Measurements from ENCODE around the gene HAUS3.

HAUS3 gene, protein sequence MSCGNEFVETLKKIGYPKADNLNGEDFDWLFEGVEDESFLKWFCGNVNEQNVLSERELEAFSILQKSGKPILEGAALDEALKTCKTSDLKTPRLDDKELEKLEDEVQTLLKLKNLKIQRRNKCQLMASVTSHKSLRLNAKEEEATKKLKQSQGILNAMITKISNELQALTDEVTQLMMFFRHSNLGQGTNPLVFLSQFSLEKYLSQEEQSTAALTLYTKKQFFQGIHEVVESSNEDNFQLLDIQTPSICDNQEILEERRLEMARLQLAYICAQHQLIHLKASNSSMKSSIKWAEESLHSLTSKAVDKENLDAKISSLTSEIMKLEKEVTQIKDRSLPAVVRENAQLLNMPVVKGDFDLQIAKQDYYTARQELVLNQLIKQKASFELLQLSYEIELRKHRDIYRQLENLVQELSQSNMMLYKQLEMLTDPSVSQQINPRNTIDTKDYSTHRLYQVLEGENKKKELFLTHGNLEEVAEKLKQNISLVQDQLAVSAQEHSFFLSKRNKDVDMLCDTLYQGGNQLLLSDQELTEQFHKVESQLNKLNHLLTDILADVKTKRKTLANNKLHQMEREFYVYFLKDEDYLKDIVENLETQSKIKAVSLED

GRCh38 chr4:2241410-2242353, at the start of gene HAUS3, which contains the start of gene POLN:
TSS of gene HAUS3 (minus strand) at chr4:2242121. CDS start at chr4:2240946, 1,175 bp downstream.
TSS of gene POLN (minus strand) at chr4:2242121. CDS start at chr4:2229231, 12,890 bp downstream.
- DNase-seq (ENCODE audit: low read depth), result peak; percentile 97

GRCh38 chr4:2290974-2291704, 49.2 kb upstream of the HAUS3 start:
- no peak for DNase-seq (ENCODE audit: low read depth)

DNA sequence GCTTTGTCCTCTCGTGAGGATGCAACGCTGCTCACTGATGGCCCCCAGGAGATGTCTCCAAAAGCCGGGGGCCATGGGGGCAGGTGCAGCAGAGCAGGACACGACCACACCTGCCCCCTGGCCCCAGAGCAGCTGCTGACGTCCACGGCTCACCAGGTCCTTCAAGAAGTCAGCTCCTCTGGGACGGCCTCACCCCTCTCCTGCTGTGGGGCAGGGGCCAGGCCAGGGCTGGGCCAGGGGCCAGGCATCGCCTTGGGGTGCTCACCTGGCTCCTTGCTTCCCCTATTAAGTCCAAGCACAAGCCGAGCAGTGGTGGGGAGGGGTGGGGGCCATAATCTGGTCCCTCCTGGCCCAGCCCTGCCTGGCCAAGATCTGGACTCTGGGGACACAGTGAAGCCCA, 48.6 kb upstream of the HAUS3 start:
- no peak for DNase-seq (ENCODE audit: low read depth)

DNA sequence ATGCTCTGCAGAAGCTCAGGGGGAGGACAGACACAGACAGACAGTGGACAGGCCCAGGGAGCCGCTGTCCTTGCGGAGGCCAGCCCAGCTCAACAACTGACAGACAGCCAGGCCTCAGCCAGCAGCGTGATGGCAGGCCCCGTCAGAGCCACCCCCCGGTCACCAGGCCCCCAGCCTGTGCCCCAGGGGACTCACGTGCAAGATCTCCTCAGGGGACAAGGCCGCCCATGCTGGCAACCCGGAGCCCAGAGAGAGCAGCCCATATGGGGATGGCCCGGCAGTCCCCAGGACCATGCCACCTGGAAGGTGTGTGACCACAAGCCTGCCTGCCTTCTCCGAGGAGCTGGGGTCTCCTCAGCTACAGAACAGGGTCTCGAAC, 48.0 kb upstream of the HAUS3 start:
- DNase-seq (ENCODE audit: low read depth), result no peak

DNA sequence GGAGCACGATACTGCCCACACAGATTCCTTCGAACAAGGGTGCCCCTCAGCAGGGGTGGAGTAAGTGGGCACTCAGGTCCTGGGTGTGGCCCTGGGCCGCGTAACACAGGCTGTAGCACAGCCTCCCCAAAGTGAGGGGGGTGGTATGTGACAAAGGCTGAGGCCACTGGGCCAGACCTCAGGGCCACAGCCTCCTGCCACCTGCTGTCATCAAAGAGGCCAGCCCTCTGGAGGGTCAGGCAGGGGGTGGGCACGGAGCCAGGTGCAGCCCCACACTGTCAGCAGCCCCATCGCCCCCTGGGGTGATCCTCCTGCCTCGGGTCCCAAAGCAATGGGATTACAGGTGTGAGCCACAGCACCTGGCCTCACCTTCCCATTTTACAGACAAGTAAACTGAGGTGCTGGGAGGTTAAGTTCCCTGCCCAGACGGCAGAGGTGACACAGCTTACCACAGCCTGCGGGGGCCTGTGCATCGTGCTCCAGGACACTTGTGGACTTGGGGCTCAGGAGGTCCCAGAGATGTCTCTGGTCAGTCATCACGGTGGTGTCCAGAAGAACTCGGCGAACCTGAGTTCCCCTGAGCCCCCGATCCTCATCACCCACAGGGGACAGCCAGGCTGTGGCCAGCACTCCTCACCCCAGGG, 47.5 kb upstream of the HAUS3 start:
- no peak for DNase-seq (ENCODE audit: low read depth)

- no peak for DNase-seq (ENCODE audit: low read depth)
Measured at GRCh38 chr4:2288051-2288541, 46.2 kb upstream of the HAUS3 start.

- no peak for DNase-seq (ENCODE audit: low read depth)
Measured at GRCh38 chr4:2287594-2287915, 45.6 kb upstream of the HAUS3 start.

DNA sequence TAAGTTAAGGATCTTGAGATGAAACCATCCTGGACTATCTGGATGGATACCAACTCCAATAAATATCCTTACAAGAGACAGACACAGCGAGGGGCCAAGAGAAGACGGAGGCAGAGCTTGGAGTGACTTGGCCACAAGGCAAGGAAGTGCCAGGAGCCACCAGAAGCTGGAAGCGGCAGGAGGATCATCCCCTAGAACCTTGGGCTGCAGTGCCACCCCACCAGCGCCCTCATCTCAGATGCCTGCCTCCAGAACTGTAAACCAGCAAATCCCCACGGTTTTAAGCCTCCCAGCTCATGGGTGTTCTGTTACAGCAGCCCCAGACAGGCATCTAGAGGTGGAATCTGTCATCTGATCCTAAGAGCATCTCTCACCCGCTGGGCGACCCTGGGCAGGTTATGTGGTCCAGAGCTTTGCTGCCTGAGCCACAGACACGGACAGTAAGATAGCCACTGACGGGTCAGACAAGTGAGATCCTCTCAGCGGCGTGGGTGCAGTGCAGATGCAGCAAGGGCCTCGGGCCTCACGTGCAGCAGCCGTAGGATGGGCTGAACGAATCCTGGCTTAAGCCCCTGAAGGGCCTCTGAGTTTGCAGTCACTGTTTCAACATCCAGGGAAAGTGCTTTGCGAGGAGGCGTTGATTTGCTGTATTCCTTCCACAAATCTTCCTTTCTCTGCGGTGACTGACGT, 45.1 kb upstream of the HAUS3 start:
- no peak for DNase-seq (ENCODE audit: low read depth)

GRCh38 chr4:2285613-2286381, 43.9 kb upstream of the HAUS3 start:
- DNase-seq (ENCODE audit: low read depth), result no peak

DNA sequence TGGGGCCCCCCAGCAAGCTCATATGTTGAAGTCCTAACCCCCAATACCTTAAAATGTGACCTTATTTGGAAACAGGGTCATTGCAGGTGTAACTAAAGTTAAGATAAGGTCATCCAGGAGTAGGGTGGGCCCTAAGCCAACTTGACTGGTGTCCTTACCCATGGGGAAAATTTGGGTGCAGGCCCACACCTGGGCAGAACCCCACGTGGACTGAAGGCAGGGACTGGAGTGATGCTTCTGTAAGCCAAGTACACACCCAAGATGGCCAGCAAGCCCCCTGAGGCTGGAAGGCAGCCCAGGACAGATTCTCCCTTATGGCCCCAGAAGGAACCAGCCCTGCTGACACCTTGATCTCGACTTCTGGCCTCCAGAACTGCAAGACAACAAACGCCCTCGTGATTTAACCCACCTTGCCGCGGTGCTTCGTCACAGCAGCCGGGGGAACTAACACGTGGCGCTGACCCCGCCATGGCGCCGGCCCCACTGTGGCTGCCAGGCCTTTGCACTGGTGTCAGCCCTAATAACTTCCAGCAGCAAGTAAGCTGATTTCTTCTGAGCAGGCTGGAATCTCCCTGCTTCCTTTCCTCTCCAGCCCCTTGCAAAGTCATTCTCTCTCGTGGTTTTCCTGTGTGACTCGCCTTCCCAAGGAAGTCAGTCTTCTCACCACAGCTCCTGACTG, 43.2 kb upstream of the HAUS3 start:
- peak; percentile 64 for DNase-seq (ENCODE audit: low read depth)

GRCh38 chr4:2284161-2284933, 42.4 kb upstream of the HAUS3 start:
- DNase-seq (ENCODE audit: low read depth), result no peak

- DNase-seq (ENCODE audit: low read depth), result no peak
Measured at GRCh38 chr4:2283199-2283711, 41.3 kb upstream of the HAUS3 start.

DNA sequence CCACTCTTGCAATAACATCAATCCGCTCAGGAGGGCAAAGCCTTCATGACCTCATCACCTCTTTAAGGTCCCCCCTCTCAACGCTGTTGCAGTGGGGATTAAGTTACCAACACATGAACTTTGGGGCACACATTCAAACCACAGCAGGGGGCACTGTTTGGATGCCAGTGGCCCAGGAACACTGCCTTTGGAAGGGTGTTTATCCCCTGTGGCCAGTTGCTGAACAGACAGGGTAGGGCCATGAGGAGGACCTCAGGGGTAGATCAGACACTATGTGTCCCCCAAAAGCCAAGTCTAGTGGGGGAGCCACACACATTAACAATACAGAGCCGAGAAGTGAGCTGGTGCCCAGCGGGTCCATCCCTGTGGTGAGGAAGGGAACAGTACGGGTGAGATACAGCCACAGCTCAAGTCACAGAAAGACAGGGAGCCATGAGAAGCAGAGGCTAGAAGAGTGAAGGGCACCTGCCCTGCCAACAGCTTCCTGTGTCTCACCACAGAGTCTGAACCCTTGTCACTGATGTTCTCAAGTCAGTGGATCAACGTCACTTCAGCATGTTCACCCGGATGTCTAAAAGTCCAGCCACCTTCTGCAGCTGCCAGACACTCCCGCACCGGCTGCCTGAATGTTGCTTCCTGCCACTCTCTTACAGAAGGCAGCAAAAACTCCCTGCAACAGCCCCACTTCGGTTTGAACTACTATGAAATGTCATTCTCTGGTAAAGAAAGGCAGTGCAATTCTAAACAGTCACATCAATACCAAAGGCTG, 39.8 kb upstream of the HAUS3 start:
- DNase-seq (ENCODE audit: low read depth), result no peak

DNA sequence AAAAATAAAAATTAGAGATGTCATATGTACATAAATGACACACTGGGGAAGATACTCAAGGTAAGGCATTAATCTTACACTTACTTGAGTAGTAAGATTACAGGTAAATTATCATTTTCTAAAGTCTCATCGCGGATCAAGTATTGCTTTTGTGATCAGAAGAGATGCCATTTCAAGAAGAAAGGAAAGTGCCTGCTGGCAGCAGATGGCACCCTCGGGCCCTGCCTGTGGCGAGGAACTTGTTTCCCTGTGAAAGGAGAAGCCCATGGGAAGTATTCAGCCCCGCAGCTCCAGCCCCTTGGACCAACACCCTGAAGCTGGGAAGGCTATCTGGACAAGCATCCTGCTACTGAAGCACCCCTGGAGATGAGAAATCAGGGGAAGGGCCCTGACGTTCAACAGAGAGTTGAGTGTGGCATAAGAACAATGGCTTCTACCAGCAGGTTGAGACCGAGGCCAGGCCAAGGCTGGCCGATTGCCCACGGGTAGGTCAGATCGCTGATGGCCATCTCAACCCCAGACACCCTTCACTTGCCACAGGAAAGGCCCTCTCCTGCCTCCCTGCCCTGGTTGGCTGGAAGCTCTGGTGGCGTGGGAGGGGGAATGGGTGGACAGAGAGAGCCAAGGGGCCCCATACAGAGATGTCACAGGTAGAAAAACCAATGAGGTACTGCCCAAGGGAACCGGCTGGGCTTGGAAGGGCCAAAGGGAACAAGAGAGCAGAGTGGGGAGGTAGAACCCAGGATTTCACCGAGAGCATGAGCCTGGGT, 38.8 kb upstream of the HAUS3 start:
- peak; percentile 15 for DNase-seq (ENCODE audit: low read depth)

DNA sequence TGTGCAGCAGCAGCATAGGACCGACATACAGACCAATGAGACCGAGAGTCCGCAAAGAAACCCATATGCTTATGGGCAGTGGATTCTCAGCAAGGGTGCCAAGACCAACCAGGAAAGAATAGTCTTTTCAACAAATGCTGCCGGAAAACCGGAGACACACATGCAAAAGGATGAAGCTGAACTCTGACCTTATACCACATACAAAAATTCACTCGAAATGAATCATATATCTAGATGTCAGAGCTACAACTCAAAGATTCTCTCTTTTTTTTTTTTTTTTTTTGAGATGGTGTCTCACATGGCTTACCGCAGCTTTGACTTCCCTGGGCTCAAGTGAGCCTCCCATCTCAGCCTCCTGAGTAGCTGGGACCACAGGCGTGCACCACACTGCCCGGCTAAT, 36.0 kb upstream of the HAUS3 start:
- peak; percentile 30 for DNase-seq (ENCODE audit: low read depth)

DNA sequence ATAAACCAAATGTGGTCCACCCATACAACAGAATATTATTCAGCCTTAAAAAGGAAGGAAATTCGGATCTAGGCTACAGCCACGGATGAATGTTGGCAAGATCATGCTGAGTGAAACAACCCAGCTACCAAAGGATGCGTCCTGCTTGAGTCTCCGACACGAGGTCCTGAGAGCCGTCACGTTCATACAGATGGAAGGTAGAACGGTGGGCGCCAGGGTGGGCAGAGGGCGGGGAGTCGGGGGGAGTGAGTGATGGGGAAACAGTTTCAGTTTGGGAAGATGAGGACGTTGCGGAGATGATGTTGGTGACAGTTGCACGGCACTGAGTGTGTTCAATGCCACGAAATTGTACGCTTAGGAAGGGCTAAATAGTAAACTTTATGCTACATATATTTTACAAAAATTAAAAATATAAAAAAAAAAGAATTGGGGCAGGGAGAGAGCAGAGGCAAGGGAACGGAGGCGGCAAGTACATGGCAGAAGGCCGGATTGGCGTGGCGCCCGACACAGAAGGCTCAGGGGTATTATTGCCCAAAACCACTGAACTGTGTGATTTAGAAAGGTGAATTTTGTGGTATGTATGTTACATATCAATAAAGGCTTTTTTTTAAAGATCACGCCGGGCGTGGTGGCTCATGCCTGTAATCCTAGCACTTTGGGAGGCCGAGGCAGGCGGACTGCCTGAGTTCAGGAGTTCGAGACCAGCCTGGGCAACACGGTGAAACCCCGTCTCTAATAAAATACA, 34.8 kb upstream of the HAUS3 start:
- DNase-seq (ENCODE audit: low read depth), result no peak

Data from EH (cell line).